GM23338 (cell line): Measurements from ENCODE around the gene GOLGA8A. TPM values are rescaled to one million over a fixed set of nuclear protein-coding genes. Genes with fewer than 3 reads are reported as not detected.
"Not testable (repeated sequence)": the region's sequence is repeated elsewhere in the genome, so short reads cannot be mapped to it uniquely, and the experiment has no call there.

Experiments used
- ATAC-seq: fragments of 200-7000 bp; cut with Tn5 transposase; 3 replicates; pipeline ENCODE4 v1.9.1; 2020
- DNase-seq: peaks from one replicate; pipeline ENCODE4 v3.0.0-alpha.2; 2015; ENCODE audit warnings: low spot score
- H2AFZ ChIP-seq: fragments of 200-600 bp; sonication (generic); 2 replicates; pipeline ENCODE4 v1.8.0; 2016; ENCODE audit warnings: antibody characterized with exemption, mild to moderate bottlenecking, moderate library complexity
- H3F3A ChIP-seq: fragments of 200-600 bp; sonication (generic); replicated peaks from 2 replicates; pipeline ENCODE4 v1.8.0; 2017; ENCODE audit warnings: antibody characterized with exemption, mixed run types, low read depth
- H3K27ac ChIP-seq: fragments of 200-600 bp; sonication (generic); 2 replicates; pipeline ENCODE4 v1.6.1; 2016; ENCODE audit warnings: low read depth
- H3K27me3 ChIP-seq: fragments of 200-600 bp; sonication (generic); 2 replicates; pipeline ENCODE4 v1.8.0; 2016; ENCODE audit warnings: mild to moderate bottlenecking, mixed run types, moderate library complexity; ENCODE audit not compliant: insufficient read depth
- H3K36me3 ChIP-seq: fragments of 200-600 bp; sonication (generic); 2 replicates; pipeline ENCODE4 v1.8.0; 2016; ENCODE audit warnings: mild to moderate bottlenecking; ENCODE audit not compliant: insufficient read depth
- H3K4me1 ChIP-seq: fragments of 200-600 bp; sonication (generic); 2 replicates; pipeline ENCODE4 v1.8.0; 2016; ENCODE audit warnings: mild to moderate bottlenecking, moderate library complexity; ENCODE audit not compliant: insufficient read depth
- H3K4me2 ChIP-seq: fragments of 200-600 bp; sonication (generic); 2 replicates; pipeline ENCODE4 v1.7.1; 2017; ENCODE audit warnings: mixed run types
- H3K4me3 ChIP-seq: fragments of 200-600 bp; sonication (generic); 2 replicates; pipeline ENCODE4 v1.6.1; 2016; ENCODE audit warnings: mixed run types
- H3K79me2 ChIP-seq: fragments of 200-600 bp; sonication (generic); replicated peaks from 2 replicates; pipeline ENCODE4 v1.8.0; 2017; ENCODE audit warnings: mild to moderate bottlenecking; ENCODE audit not compliant: insufficient read depth
- H3K9me2 ChIP-seq: fragments of 200-600 bp; sonication (generic); 2 replicates; pipeline ENCODE4 v1.8.0; 2017; ENCODE audit not compliant: insufficient read depth
- H4K20me1 ChIP-seq: fragments of 200-600 bp; sonication (generic); replicated peaks from 2 replicates; pipeline ENCODE4 v1.8.0; 2017; ENCODE audit warnings: mild to moderate bottlenecking; ENCODE audit not compliant: insufficient read depth
- H3K27ac Mint-ChIP-seq: 2 replicates; pipeline ENCODE4 v1.8.0; 2020; ENCODE audit warnings: inconsistent platforms, mild to moderate bottlenecking, moderate library complexity, mixed read lengths
- H3K27me3 Mint-ChIP-seq: 3 replicates; pipeline ENCODE4 v1.8.0; 2022; ENCODE audit warnings: low read depth, mild to moderate bottlenecking, moderate library complexity, mixed read lengths, inconsistent platforms; ENCODE audit not compliant: insufficient read depth, poor library complexity
- H3K36me3 Mint-ChIP-seq: 3 replicates; pipeline ENCODE4 v1.8.0; 2021; ENCODE audit warnings: low read depth, mild to moderate bottlenecking, inconsistent platforms, moderate library complexity, mixed read lengths
- H3K4me1 Mint-ChIP-seq: 3 replicates; pipeline ENCODE4 v1.8.0; 2020; ENCODE audit warnings: mild to moderate bottlenecking, inconsistent platforms, mixed read lengths
- H3K4me3 Mint-ChIP-seq: 3 replicates; pipeline ENCODE4 v1.8.0; 2021; ENCODE audit warnings: moderate library complexity, mild to moderate bottlenecking, inconsistent platforms, mixed read lengths
- H3K9me3 Mint-ChIP-seq: 3 replicates; pipeline ENCODE4 v1.8.0; 2020; ENCODE audit warnings: moderate library complexity, mild to moderate bottlenecking, inconsistent platforms, mixed read lengths
- ETS1 ChIP-seq: IDR thresholded peaks from 2 replicates; pipeline ENCODE4 v1.6.1; 2016; ENCODE audit warnings: antibody characterized with exemption
- ZNF331 ChIP-seq: fragments of 250-450 bp; sonication (Bioruptor Pico); IDR thresholded peaks from 2 replicates; pipeline ENCODE4 v1.5.0; 2020; ENCODE audit warnings: low read depth, mild to moderate bottlenecking, moderate library complexity
- ZNF462 ChIP-seq: fragments of 250-450 bp; sonication (Bioruptor Pico); IDR thresholded peaks from 2 replicates; pipeline ENCODE4 v1.5.0; 2020; ENCODE audit warnings: mild to moderate bottlenecking, moderate library complexity
- polyA plus RNA-seq: library from polyadenylated mRNA; unstranded; fragments of >200 nt; fragmentation: Nextera tagmentation; extraction: Ambion mirVana; gene quantifications from 2 replicates; pipeline ENCODE4 v1.2.1, GENCODE V29; 2016
- total RNA-seq: library from RNA; depleted of rRNA; stranded (reverse); fragments of >200 nt; shearing (Covaris generic); gene quantifications from 2 replicates; pipeline ENCODE4 v1.2.3, GENCODE V29; 2014

GOLGA8A gene
- total and polyA plus RNA-seq, 2 experiments from 2014 or later = 5.0 to 6.1 TPM

GRCh38 chr15:34434627-34435305 is 2.8 kb downstream of the GOLGA8A start (continued):
- no peak for TF ChIP-seq ZNF462
- no peak for TF ChIP-seq ZNF331 (CRISPR knock-in tag)
- TF ChIP-seq ETS1 = no peak

GRCh38 chr15:34433956-34434626 is 3.5 kb downstream of the GOLGA8A start:
- H4K20me1 ChIP-seq = not testable (repeated sequence)

GRCh38 chr15:34430642-34431041 is 7.0 kb downstream of the GOLGA8A start:
- H3K9me2 ChIP-seq, H2AFZ ChIP-seq, H3F3A ChIP-seq, H3K27ac ChIP-seq, H3K27ac Mint-ChIP-seq, H3K4me1 Mint-ChIP-seq, ATAC-seq, H3K4me2 ChIP-seq, H3K4me3 Mint-ChIP-seq, H4K20me1 ChIP-seq, DNase-seq, H3K79me2 ChIP-seq, H3K4me3 ChIP-seq, H3K9me3 Mint-ChIP-seq, H3K27me3 ChIP-seq, H3K36me3 ChIP-seq, H3K4me1 ChIP-seq, H3K27me3 Mint-ChIP-seq, H3K36me3 Mint-ChIP-seq: not testable (repeated sequence)

More at GRCh38 chr15:34433956-34434626, 3.5 kb downstream of the GOLGA8A start:
- ATAC-seq, H3K4me3 Mint-ChIP-seq, H2AFZ ChIP-seq, H3K9me2 ChIP-seq, H3K27ac Mint-ChIP-seq, H3K79me2 ChIP-seq, H3K36me3 ChIP-seq, H3K4me1 ChIP-seq, H3K4me1 Mint-ChIP-seq, DNase-seq, H3K4me2 ChIP-seq, H3K9me3 Mint-ChIP-seq, H3K27ac ChIP-seq, H3K36me3 Mint-ChIP-seq, H3K4me3 ChIP-seq, H3F3A ChIP-seq: not testable (repeated sequence)
- peaks cover 28% of the 10 kb centered on the region for H3K27me3 Mint-ChIP-seq
- H3K27me3 ChIP-seq = peaks cover 40% of the 10 kb centered on the region

- not testable (repeated sequence) for H3K27ac ChIP-seq, H3K36me3 ChIP-seq, H3K9me2 ChIP-seq, H3K4me1 ChIP-seq, H3K9me3 Mint-ChIP-seq, H3K79me2 ChIP-seq, DNase-seq, H2AFZ ChIP-seq, H3K27me3 Mint-ChIP-seq, H3F3A ChIP-seq, H3K4me2 ChIP-seq, H3K4me3 ChIP-seq, H3K27me3 ChIP-seq, H3K27ac Mint-ChIP-seq, H4K20me1 ChIP-seq, ATAC-seq, H3K4me3 Mint-ChIP-seq, H3K36me3 Mint-ChIP-seq, H3K4me1 Mint-ChIP-seq
Observed at GRCh38 chr15:34423425-34424090, 14.1 kb downstream of the GOLGA8A start.
